ENCODE results near the gene KIF16B. TPM values are rescaled to one million over a fixed set of nuclear protein-coding genes. Genes with fewer than 3 reads are reported as not detected.

KIF16B gene
- total and polyA plus RNA-seq, 4 donors: 5.9 to 20.3 (median 9.6) TPM

DNA sequence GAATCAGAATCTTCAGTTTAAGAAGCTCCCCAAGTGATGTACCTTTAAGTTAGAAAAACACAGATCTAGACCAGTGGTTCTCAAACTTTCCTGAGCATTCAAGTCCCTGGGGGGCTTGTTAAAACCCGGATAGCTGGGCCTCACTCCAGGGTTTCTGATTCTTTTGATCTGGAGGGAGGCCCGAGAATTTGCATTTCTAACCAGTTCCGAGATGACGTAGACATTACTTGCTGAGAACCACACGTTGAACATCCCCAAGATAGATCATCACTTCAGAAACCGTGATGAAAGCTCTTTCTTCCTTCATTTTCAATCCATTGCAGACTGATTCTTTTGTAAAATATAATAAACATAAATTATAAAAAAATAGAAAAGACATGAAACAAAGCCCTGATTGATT, 40.7 kb upstream of the KIF16B start:
- no peak overlapping the region for H3K4me3 ChIP-seq
- H3K36me3 ChIP-seq (ENCODE audit: control insufficient read depth in 4 of 4, insufficient read depth in 4 of 4, low read length in 4 of 4): no peaks in the 10 kb centered on the region
- H3K9ac ChIP-seq (ENCODE audit: insufficient read depth in 1 of 2, low read length in 2 of 2): no peak overlapping the region
- WGBS, 2 donors: 69 to 82% methylated on average over 6 of the region's 6 CpGs
- peaks cover 0 to 48% (median 13%) of the 10 kb centered on the region in 5 donors for H3K4me1 ChIP-seq (ENCODE audit: control insufficient read depth in 5 of 5, insufficient read depth in 5 of 5, low read length in 5 of 5)
- ATAC-seq (ENCODE audit: insufficient read depth, low FRiP score) (no peak), DNase-seq (no peak)
- TF ChIP-seq, protein P1, sequence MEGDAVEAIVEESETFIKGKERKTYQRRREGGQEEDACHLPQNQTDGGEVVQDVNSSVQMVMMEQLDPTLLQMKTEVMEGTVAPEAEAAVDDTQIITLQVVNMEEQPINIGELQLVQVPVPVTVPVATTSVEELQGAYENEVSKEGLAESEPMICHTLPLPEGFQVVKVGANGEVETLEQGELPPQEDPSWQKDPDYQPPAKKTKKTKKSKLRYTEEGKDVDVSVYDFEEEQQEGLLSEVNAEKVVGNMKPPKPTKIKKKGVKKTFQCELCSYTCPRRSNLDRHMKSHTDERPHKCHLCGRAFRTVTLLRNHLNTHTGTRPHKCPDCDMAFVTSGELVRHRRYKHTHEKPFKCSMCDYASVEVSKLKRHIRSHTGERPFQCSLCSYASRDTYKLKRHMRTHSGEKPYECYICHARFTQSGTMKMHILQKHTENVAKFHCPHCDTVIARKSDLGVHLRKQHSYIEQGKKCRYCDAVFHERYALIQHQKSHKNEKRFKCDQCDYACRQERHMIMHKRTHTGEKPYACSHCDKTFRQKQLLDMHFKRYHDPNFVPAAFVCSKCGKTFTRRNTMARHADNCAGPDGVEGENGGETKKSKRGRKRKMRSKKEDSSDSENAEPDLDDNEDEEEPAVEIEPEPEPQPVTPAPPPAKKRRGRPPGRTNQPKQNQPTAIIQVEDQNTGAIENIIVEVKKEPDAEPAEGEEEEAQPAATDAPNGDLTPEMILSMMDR (IDR thresholded peaks at IDR 0.05; ENCODE audit: control extremely low read depth, extremely low read depth): no peak
- H3K27ac ChIP-seq (ENCODE audit: low read depth in 1 of 2, low read length in 1 of 2): no peak overlapping the region
- H3K27me3 ChIP-seq (ENCODE audit: control insufficient read depth in 3 of 3, insufficient read depth in 3 of 3, low read length in 2 of 3): no peaks in the 10 kb centered on the region
- H3K9me3 ChIP-seq (ENCODE audit: control insufficient read depth in 4 of 4, insufficient read depth in 3 of 4, low read length in 3 of 4): peaks cover 0 to 5% (median 2%) of the 10 kb centered on the region in 4 donors

DNA sequence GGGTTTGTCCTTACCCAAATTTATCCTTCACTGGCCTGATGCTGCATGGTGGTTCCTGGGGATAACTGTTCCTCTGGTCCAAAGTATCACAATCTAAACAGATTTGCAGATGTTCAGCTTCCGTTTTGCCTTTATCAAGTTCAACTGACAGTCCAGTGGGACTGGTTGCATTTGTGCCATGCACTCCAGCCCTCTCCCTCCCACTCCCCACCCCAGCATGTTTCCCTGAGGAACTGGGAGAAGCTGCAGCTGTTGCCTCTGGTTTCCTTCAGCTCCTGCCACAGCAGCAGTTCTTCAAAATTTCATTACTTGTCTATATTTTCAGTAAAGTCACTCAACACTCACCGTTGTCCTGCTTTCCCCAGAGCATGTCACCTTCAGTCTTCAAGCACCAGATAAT, 39.5 kb upstream of the KIF16B start:
- TF ChIP-seq, protein P1 (IDR thresholded peaks at IDR 0.05; ENCODE audit: control extremely low read depth, extremely low read depth): no peak
- 72 to 75% methylated on average over 2 of the region's 2 CpGs for WGBS, 2 donors

DNA sequence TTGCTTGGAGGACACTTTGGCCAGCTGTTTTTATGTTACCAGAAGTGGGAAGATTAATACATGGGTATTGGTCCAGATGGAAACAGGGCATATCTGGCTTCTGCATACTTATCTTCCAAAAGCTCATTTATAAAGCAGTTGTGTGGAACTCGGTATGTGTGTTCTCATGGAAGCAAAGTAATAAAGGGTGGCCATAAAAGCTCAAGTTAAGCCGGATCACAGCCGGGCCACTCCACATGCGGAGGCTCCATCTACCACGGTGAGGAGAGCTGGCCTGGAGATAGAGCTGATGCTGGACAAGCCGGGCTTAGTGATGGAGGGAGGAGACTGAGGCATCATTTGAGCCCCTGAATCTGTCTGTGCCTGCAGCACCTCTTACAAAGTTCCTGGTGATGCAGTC, 38.6 kb upstream of the KIF16B start:
- 92 to 95% methylated on average over 6 of the region's 6 CpGs for WGBS, 2 donors
- no peak for ATAC-seq (ENCODE audit: insufficient read depth, low FRiP score)
- H3K27ac ChIP-seq (ENCODE audit: low read depth in 1 of 2, low read length in 1 of 2): no peak overlapping the region
- H3K4me3 ChIP-seq: no peak overlapping the region
- H3K27me3 ChIP-seq (ENCODE audit: control insufficient read depth in 3 of 3, insufficient read depth in 3 of 3, low read length in 2 of 3): no peaks in the 10 kb centered on the region
- peaks cover 5 to 65% (median 14%) of the 10 kb centered on the region in 5 donors for H3K4me1 ChIP-seq (ENCODE audit: control insufficient read depth in 5 of 5, insufficient read depth in 5 of 5, low read length in 5 of 5)
- no peaks in the 10 kb centered on the region for H3K36me3 ChIP-seq (ENCODE audit: control insufficient read depth in 4 of 4, insufficient read depth in 4 of 4, low read length in 4 of 4)
- H3K9me3 ChIP-seq (ENCODE audit: control insufficient read depth in 4 of 4, insufficient read depth in 3 of 4, low read length in 3 of 4): peaks cover 0 to 1% (median 0%) of the 10 kb centered on the region in 4 donors
- TF ChIP-seq, protein P1 (IDR thresholded peaks at IDR 0.05; ENCODE audit: control extremely low read depth, extremely low read depth): no peak
- no peak for DNase-seq
- no peak overlapping the region for H3K9ac ChIP-seq (ENCODE audit: insufficient read depth in 1 of 2, low read length in 2 of 2)

More for the DNA sequence above, 39.5 kb upstream of the KIF16B start:
- no peak overlapping the region for H3K9ac ChIP-seq (ENCODE audit: insufficient read depth in 1 of 2, low read length in 2 of 2)
- no peaks in the 10 kb centered on the region for H3K36me3 ChIP-seq (ENCODE audit: control insufficient read depth in 4 of 4, insufficient read depth in 4 of 4, low read length in 4 of 4)
- ATAC-seq (ENCODE audit: insufficient read depth, low FRiP score): no peak
- peaks cover 5 to 60% (median 18%) of the 10 kb centered on the region in 5 donors for H3K4me1 ChIP-seq (ENCODE audit: control insufficient read depth in 5 of 5, insufficient read depth in 5 of 5, low read length in 5 of 5)
- no peaks in the 10 kb centered on the region for H3K27me3 ChIP-seq (ENCODE audit: control insufficient read depth in 3 of 3, insufficient read depth in 3 of 3, low read length in 2 of 3)
- no peak overlapping the region for H3K4me3 ChIP-seq
- H3K9me3 ChIP-seq (ENCODE audit: control insufficient read depth in 4 of 4, insufficient read depth in 3 of 4, low read length in 3 of 4): peaks cover 0 to 5% (median 2%) of the 10 kb centered on the region in 4 donors
- DNase-seq: peak; percentile 19 to 71 (median 50)
- no peak overlapping the region for H3K27ac ChIP-seq (ENCODE audit: low read depth in 1 of 2, low read length in 1 of 2)

DNA sequence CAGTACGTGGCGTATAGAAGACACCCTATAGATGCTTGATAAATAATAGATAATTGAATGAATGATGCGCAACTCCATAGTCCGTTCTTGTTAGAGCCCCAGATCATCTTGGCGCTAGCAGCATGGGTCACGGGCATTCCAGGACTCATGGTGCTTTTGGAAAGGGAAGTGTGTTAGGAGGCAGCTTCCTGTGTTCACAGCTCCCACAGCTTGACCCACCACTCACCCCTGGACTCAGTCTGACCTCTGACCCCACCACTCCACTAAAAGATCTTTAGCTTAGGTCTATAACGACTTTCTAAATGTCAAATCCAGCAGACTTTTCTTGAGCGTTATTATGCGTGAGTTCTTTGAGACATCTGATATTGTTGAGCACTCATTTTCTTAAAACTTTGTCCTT, 35.8 kb upstream of the KIF16B start:
- WGBS, 2 donors: 72 to 74% methylated on average over 9 of the region's 9 CpGs
- H3K27ac ChIP-seq (ENCODE audit: low read depth in 1 of 2, low read length in 1 of 2): no peak overlapping the region
- no peak for ATAC-seq (ENCODE audit: insufficient read depth, low FRiP score)

More for the DNA sequence above, 35.8 kb upstream of the KIF16B start:
- Histone ChIP-seq H3K36me3 (ENCODE audit: control insufficient read depth in 4 of 4, insufficient read depth in 4 of 4, low read length in 4 of 4) (no peaks in the 10 kb centered on the region), H3K27me3 (ENCODE audit: control insufficient read depth in 3 of 3, insufficient read depth in 3 of 3, low read length in 2 of 3) (no peaks in the 10 kb centered on the region), H3K9ac (ENCODE audit: insufficient read depth in 1 of 2, low read length in 2 of 2) (no peak overlapping the region), H3K4me3 (no peak overlapping the region), H3K9me3 (ENCODE audit: control insufficient read depth in 4 of 4, insufficient read depth in 3 of 4, low read length in 3 of 4) (peaks cover 0 to 3% (median 0%) of the 10 kb centered on the region in 4 donors), H3K4me1 (ENCODE audit: control insufficient read depth in 5 of 5, insufficient read depth in 5 of 5, low read length in 5 of 5) (peaks cover 4 to 43% (median 6%) of the 10 kb centered on the region in 5 donors)
- TF ChIP-seq, protein P1 (IDR thresholded peaks at IDR 0.05; ENCODE audit: control extremely low read depth, extremely low read depth): no peak
- DNase-seq: peak; percentile 21 to 59 (median 32)
